Measurements from ENCODE around the gene CRACDL. TPM values are rescaled to one million over a fixed set of nuclear protein-coding genes. Genes with fewer than 3 reads are reported as not detected.

The CRACDL gene
- total and polyA plus RNA-seq, 12 donors, result 0.33 to 3.4 (median 2.1) TPM

DNA sequence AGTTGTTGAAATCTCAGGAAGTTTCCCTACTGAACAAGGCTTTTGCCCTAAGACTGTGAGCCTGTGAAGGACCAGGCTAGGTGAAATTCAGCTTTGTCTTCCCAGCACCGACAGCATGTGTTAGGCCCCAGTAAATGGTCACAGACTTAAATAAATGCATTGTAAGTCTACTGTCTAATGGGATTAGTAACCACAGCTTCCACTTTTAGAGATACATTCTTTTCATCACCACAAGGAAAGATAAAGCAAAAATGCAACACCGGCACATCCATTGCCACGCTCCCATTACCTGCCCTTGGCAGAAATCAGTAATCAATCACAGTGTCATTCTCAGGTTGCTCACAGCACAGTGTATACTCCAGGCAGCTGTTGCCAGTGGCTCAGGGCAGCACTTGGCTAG lies 59.3 kb downstream of the CRACDL start:
- no peaks in the 10 kb centered on the region for H3K27me3 ChIP-seq
- no peaks in the 10 kb centered on the region for H3K36me3 ChIP-seq (replicated peaks in 1 of 2)
- H3K9me3 ChIP-seq (replicated peaks in 1 of 3), result no peaks in the 10 kb centered on the region
- WGBS, 4 donors, result 78 to 83% (median 81%) methylated on average over 3 of the region's 3 CpGs
- H3K4me3 ChIP-seq, result no peak overlapping the region
- TF ChIP-seq, protein P1, sequence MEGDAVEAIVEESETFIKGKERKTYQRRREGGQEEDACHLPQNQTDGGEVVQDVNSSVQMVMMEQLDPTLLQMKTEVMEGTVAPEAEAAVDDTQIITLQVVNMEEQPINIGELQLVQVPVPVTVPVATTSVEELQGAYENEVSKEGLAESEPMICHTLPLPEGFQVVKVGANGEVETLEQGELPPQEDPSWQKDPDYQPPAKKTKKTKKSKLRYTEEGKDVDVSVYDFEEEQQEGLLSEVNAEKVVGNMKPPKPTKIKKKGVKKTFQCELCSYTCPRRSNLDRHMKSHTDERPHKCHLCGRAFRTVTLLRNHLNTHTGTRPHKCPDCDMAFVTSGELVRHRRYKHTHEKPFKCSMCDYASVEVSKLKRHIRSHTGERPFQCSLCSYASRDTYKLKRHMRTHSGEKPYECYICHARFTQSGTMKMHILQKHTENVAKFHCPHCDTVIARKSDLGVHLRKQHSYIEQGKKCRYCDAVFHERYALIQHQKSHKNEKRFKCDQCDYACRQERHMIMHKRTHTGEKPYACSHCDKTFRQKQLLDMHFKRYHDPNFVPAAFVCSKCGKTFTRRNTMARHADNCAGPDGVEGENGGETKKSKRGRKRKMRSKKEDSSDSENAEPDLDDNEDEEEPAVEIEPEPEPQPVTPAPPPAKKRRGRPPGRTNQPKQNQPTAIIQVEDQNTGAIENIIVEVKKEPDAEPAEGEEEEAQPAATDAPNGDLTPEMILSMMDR (IDR thresholded peaks at IDR 0.05), result no peak
- TF ChIP-seq POLR2A (IDR thresholded peaks at IDR 0.05), result no peak
- DNase-seq, result no peak
- H3K27ac ChIP-seq, result no peak overlapping the region
- no peaks in the 10 kb centered on the region for H3K4me1 ChIP-seq (replicated peaks in 1 of 2)
- intact Hi-C loops (cut with DNase I), result no loop called here

DNA sequence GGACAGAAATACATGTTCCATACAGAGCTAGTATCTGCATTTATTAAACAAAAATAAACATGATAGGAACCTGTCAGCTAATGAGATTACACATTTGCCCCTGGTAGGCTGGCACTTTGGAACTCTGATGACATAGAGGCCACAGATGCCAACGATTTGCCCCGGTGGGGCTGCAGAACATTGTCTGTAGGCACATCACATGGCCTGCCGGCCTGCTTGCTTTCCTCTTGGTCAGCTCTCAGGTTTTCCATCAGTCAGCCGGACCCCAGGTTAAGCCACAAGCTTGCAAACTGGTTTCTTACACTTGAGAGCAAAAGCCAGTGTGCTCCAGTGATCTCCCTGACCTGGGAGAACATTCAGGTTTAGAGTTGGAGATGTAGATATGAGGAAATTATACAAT lies 60.3 kb downstream of the CRACDL start:
- no peaks in the 10 kb centered on the region for H3K9me3 ChIP-seq (replicated peaks in 1 of 3)
- H3K36me3 ChIP-seq (replicated peaks in 1 of 2), result no peaks in the 10 kb centered on the region

DNA sequence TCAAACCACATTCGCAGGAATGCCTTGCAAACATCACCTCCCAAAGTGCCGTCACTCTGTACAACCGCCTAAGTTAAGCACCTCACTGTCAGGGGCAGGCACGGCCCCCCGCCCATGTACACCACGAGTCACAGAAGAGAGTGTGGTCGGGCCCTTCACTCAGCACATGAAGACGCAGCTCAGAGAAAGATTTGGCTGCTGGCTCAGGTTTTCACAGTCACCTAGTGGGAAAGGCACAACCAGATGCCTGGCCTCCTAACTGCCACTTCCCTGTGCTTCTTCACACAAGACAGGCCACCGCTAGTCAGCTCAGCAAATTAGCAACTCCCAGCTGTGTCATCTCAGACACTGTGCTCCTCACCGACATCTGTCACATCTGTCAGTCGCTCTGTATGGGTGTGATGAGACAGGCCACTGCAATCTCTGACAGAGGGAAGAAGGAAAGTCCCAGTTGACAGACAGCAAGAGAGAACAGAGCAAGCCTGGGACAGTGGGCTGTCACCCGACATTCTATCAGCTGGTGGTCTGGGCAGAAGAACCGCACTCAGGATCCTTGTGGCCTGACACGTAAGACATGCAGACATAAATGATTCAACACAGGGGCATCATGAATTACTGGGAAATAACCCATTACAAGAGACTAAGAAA lies 60.8 kb downstream of the CRACDL start:
- H3K27ac ChIP-seq, result no peak overlapping the region

More for the DNA sequence above, 60.3 kb downstream of the CRACDL start:
- WGBS, 4 donors, result 75 to 85% (median 77%) methylated on average over 4 of the region's 4 CpGs
- TF ChIP-seq, protein P1 (IDR thresholded peaks at IDR 0.05), result no peak
- no peak for TF ChIP-seq POLR2A (IDR thresholded peaks at IDR 0.05)
- no peak for DNase-seq
- Histone ChIP-seq H3K4me3 (no peak overlapping the region), H3K27ac (no peak overlapping the region), H3K4me1 (replicated peaks in 1 of 2) (no peaks in the 10 kb centered on the region), H3K27me3 (no peaks in the 10 kb centered on the region)
- intact Hi-C loops (cut with DNase I), result no loop called here

DNA sequence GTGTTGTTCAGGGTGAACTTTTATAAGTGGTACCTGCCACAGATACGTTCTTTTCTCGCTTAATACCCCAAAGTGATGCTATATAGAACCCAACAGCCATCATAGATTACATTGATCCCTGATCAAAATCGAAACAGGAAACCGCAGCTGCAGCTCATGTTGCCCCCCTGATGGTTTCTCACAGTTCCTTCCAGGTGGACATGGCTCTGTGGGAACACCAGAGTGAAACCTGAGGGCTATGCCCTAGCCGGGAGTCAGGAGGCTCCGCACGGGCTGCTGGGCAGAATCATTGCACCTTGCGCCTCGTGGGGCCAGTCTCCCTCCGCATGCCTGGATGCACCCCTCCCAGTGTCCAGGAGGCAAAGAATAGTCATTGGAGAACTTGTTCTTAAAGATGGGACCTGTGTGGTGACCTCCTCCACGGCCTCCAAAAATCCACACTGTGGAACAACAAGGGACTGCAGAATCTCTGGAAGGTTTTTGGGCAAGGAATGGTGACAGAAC lies 61.8 kb downstream of the CRACDL start:
- TF ChIP-seq POLR2A (IDR thresholded peaks at IDR 0.05), result no peak

More for the DNA sequence above, 60.8 kb downstream of the CRACDL start:
- Histone ChIP-seq H3K4me3 (no peak overlapping the region), H3K36me3 (replicated peaks in 1 of 2) (no peaks in the 10 kb centered on the region), H3K9me3 (replicated peaks in 1 of 3) (no peaks in the 10 kb centered on the region), H3K27me3 (no peaks in the 10 kb centered on the region), H3K4me1 (replicated peaks in 1 of 2) (no peaks in the 10 kb centered on the region)
- peak in 1 of 7 donors; percentile 57 for DNase-seq
- intact Hi-C loops (cut with DNase I), result no loop called here
- 72 to 87% (median 82%) methylated on average over 7 to 14 of the region's 14 CpGs for WGBS, 4 donors
- no peak for TF ChIP-seq POLR2A (IDR thresholded peaks at IDR 0.05)
- TF ChIP-seq, protein P1 (IDR thresholded peaks at IDR 0.05), result no peak

DNA sequence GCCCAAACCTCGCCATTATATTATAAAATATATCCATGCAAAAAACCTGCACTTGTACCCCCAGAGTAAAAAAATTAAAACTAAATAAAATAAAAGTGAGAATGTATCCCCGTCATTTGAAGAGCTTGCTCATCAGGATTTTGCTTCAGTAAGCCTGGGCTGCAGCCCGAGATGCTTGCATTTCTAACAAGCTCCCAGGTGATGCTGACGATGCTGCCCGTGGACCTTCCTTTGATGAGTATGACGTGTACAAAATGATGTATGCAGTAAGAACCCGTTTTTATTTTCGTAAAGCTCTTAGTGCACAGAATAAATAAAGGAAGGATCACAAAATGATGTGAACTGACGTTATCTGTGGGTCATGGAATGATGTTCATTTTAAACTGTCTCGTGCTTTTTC lies 63.5 kb downstream of the CRACDL start:
- Histone ChIP-seq H3K4me1 (replicated peaks in 1 of 2) (no peaks in the 10 kb centered on the region), H3K27ac (no peak overlapping the region), H3K4me3 (no peak overlapping the region), H3K9me3 (replicated peaks in 1 of 3) (no peaks in the 10 kb centered on the region), H3K27me3 (no peaks in the 10 kb centered on the region), H3K36me3 (replicated peaks in 1 of 2) (no peaks in the 10 kb centered on the region)
- WGBS, 4 donors, result 80 to 85% (median 83%) methylated on average over 10 of the region's 10 CpGs
- TF ChIP-seq POLR2A (IDR thresholded peaks at IDR 0.05), result no peak
- TF ChIP-seq, protein P1 (IDR thresholded peaks at IDR 0.05), result no peak
- intact Hi-C loops (cut with DNase I), result no loop called here
- DNase-seq, result no peak

More for the DNA sequence above, 61.8 kb downstream of the CRACDL start:
- H3K36me3 ChIP-seq (replicated peaks in 1 of 2), result no peaks in the 10 kb centered on the region
- no peak for DNase-seq
- H3K4me1 ChIP-seq (replicated peaks in 1 of 2), result no peaks in the 10 kb centered on the region
- no peak overlapping the region for H3K4me3 ChIP-seq
- no peaks in the 10 kb centered on the region for H3K27me3 ChIP-seq
- H3K27ac ChIP-seq, result no peak overlapping the region
- 63 to 94% (median 85%) methylated on average over 5 to 11 of the region's 11 CpGs for WGBS, 4 donors
- intact Hi-C loops (cut with DNase I), result no loop called here
- no peaks in the 10 kb centered on the region for H3K9me3 ChIP-seq (replicated peaks in 1 of 3)

Data from adrenal gland (tissue), 12 donors.